B cell (primary cell): ENCODE measurements around the gene MAN1A1. TPM values are rescaled to one million over a fixed set of nuclear protein-coding genes. Genes with fewer than 3 reads are reported as not detected.

Experiments
- ATAC-seq: fragments of 200-7000 bp; cut with Tn5 transposase; one replicate; pipeline ENCODE4 v1.10.0; 2021; ENCODE audit warnings: low read depth, mild to moderate bottlenecking, moderate number of reproducible peaks, moderate library complexity
- CTCF ChIA-PET: fragments of 350-600 bp; sonication (Branson Sonifier 250); formaldehyde crosslinking; loops from one replicate; lab custom pipeline; 2021; ENCODE audit warnings: antibody characterized with exemption, inconsistent platforms; lab: Charles Lee
- POLR2A ChIA-PET: fragments of 350-600 bp; sonication (Branson Sonifier 250); formaldehyde crosslinking; loops from one replicate; lab custom pipeline; 2021; ENCODE audit warnings: antibody characterized with exemption; lab: Charles Lee
- DNase-seq: peaks from one replicate; pipeline ENCODE4 v3.0.0; 2013
- H2AFZ ChIP-seq: 2 replicates; pipeline ENCODE4 v1.6.1; 2012; ENCODE audit warnings: mild to moderate bottlenecking, low read depth, low read length; ENCODE audit not compliant: insufficient read depth, poor library complexity, severe bottlenecking
- H3K27ac ChIP-seq, 2 donors: 1 replicate in 1 of 2; 2 replicates in 1 of 2; pipeline ENCODE4 v1.5.1; 2012 to 2013; ENCODE audit warnings: low read length in 2 of 2, mild to moderate bottlenecking in 2 of 2, moderate library complexity in 1 of 2
- H3K27me3 ChIP-seq, 4 experiments: fragments of 200-600 bp in 1 of 4; sonication (generic) in 1 of 4; replicated peaks in 1 of 4; 1 replicate in 2 of 4; 2 replicates in 2 of 4; pipeline versions ENCODE4 v1.6.1 to v1.7.0; 2013 to 2016; ENCODE audit warnings: low read length in 3 of 4, mild to moderate bottlenecking in 2 of 4, mixed read lengths in 1 of 4, moderate library complexity in 1 of 4; ENCODE audit not compliant: insufficient read depth in 4 of 4, control insufficient read depth in 3 of 4; ENCODE audit errors: control extremely low read depth in 1 of 4
- H3K36me3 ChIP-seq, 2 experiments: replicated peaks in 1 of 2; 1 replicate in 1 of 2; 2 replicates in 1 of 2; pipeline versions ENCODE4 v1.6.1 to v1.7.1; 2013; ENCODE audit warnings: low read length in 1 of 2; ENCODE audit not compliant: insufficient read depth in 2 of 2, control insufficient read depth in 1 of 2; ENCODE audit errors: control extremely low read depth in 1 of 2, extremely low read depth in 1 of 2
- H3K4me1 ChIP-seq, 2 donors: fragments of 200-600 bp in 1 of 2; sonication (generic) in 1 of 2; 1 replicate in 1 of 2; 2 replicates in 1 of 2; pipeline versions ENCODE4 v1.5.1 to v1.6.1; 2013 to 2017; ENCODE audit warnings: low read length in 2 of 2; ENCODE audit not compliant: control insufficient read depth in 2 of 2, insufficient read depth in 2 of 2
- H3K4me2 ChIP-seq: replicated peaks from 2 replicates; pipeline ENCODE3; 2012; ENCODE audit warnings: mild to moderate bottlenecking, low read depth, low read length; ENCODE audit not compliant: poor library complexity, severe bottlenecking
- H3K4me3 ChIP-seq, 5 experiments: fragments of 200-600 bp in 1 of 5; sonication (generic) in 1 of 5; 1 replicate in 3 of 5; 2 replicates in 2 of 5; pipeline versions ENCODE4 v1.5.1 to v1.7.0; 2011 to 2016; ENCODE audit warnings: low read length in 4 of 5, mild to moderate bottlenecking in 4 of 5, low read depth in 2 of 5, control low read depth in 1 of 5, moderate library complexity in 1 of 5; ENCODE audit not compliant: insufficient read depth in 1 of 5; ENCODE audit errors: control extremely low read depth in 1 of 5, extremely low read depth in 1 of 5
- H3K79me2 ChIP-seq: fragments of 200-600 bp; sonication (generic); one replicate; pipeline ENCODE4 v1.6.0; 2016; ENCODE audit warnings: low read length; ENCODE audit not compliant: control insufficient read depth, insufficient read depth
- H3K9ac ChIP-seq: fragments of 200-600 bp; sonication (generic); 2 replicates; pipeline ENCODE4 v1.6.1; 2017; ENCODE audit warnings: mild to moderate bottlenecking, low read length, moderate library complexity
- H3K9me3 ChIP-seq, 3 donors: one replicate each; pipeline versions ENCODE4 v1.6.1 to v1.7.1; 2013; ENCODE audit warnings: low read length in 2 of 3; ENCODE audit not compliant: control insufficient read depth in 2 of 3, insufficient read depth in 1 of 3; ENCODE audit errors: control extremely low read depth in 1 of 3
- H4K20me1 ChIP-seq: 2 replicates; pipeline ENCODE4 v1.6.0; 2012; ENCODE audit warnings: mild to moderate bottlenecking, low read length; ENCODE audit not compliant: insufficient read depth, control insufficient read depth, poor library complexity, severe bottlenecking
- H3K27ac Mint-ChIP-seq: one replicate; pipeline ENCODE4 v1.8.0; 2021; ENCODE audit warnings: mixed read lengths
- H3K27me3 Mint-ChIP-seq: one replicate; pipeline ENCODE4 v1.8.0; 2021; ENCODE audit warnings: mixed read lengths
- H3K4me1 Mint-ChIP-seq: one replicate; pipeline ENCODE4 v1.8.0; 2021; ENCODE audit warnings: mixed read lengths
- H3K4me3 Mint-ChIP-seq: one replicate; pipeline ENCODE4 v1.8.0; 2021; ENCODE audit warnings: mixed read lengths
- H3K9me3 Mint-ChIP-seq: one replicate; pipeline ENCODE4 v1.8.0; 2022; ENCODE audit warnings: mixed read lengths; ENCODE audit not compliant: insufficient read depth
- EZH2 ChIP-seq: IDR thresholded peaks from 2 replicates; pipeline ENCODE4 v1.6.1; 2012; ENCODE audit warnings: borderline replicate concordance, low read depth, mild to moderate bottlenecking, moderate library complexity, low read length; ENCODE audit not compliant: insufficient read depth, poor library complexity, severe bottlenecking
- WGBS: methylation state at CpG from one replicate; pipeline ENCODE4 v1.1.5; 2013; ENCODE audit warnings: missing lambda C conversion rate; ENCODE audit not compliant: insufficient coverage; 5-methylcytosine and 5-hydroxymethylcytosine counted together
- intact Hi-C: fragments of 100-400 bp; cut with micrococcal nuclease; formaldehyde crosslinking; loops from one replicate; pipeline ENCODE4 v1.10.0; 2022
- polyA plus RNA-seq: library from polyadenylated mRNA; depleted of rRNA; stranded (reverse); fragments of >200 nt; gene quantifications from 2 replicates; pipeline ENCODE4 v1.2.3, GENCODE V29; 2012
- total RNA-seq, 2 donors: library from RNA; stranded (reverse); fragments of 120-200 nt in 1 of 2; gene quantifications; 1 replicate in 1 of 2; 2 replicates in 1 of 2; pipeline versions ENCODE4 v1.2.3 to v1.2.4, GENCODE V29; 2013 to 2022
- TF ChIP-seq, protein P1 (sequence below): fragments of 200-600 bp; IDR thresholded peaks from one replicate; pipeline ENCODE4 v1.8.0; 2022; ENCODE audit warnings: antibody characterized with exemption, mild to moderate bottlenecking

Gene MAN1A1
- total and polyA plus RNA-seq, 2 donors (not counting 1 experiment from before 2014, with no cell fraction given), result 5.1 to 31.7 TPM

DNA sequence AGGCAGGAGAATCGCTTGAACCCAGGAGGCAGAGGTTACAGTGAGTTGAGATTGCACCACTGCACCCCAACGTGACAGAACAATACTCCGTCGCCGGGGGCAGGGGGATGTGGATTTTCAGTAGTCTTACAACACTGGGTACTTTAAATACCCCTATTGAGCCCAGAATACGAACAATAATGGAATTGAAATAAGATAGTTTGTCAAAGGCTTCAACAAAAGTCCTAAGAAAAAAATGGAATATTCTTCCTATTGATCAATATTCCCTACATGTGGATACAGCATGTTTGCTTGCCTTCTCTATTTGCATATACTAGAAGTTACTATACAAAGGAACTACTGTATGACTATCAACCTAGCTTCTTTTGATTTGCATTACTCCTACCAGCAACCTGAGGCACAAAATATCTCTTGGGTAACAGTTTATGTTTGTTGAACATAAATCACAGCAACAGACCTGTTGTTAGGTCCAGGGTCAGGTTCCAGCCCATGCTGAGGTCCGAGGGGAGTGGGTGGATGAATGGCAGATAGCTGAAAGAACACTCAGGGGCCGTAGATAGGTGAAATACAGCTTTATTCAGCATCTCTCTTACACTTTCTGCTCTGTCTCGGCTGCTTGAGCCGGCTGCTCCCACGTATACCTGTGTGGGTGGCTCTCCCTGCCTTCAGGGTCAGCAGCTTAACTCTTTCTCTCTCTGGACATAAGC is 23.8 kb downstream of the MAN1A1 start:
- Mint-ChIP-seq H3K27me3 (no peaks in the 10 kb centered on the region), H3K9me3 (no peaks in the 10 kb centered on the region), H3K4me3 (no peak overlapping the region), H3K4me1 (peaks cover 4% of the 10 kb centered on the region), H3K27ac (no peak overlapping the region)
- TF ChIP-seq EZH2, result no peak
- TF ChIP-seq, protein P1, sequence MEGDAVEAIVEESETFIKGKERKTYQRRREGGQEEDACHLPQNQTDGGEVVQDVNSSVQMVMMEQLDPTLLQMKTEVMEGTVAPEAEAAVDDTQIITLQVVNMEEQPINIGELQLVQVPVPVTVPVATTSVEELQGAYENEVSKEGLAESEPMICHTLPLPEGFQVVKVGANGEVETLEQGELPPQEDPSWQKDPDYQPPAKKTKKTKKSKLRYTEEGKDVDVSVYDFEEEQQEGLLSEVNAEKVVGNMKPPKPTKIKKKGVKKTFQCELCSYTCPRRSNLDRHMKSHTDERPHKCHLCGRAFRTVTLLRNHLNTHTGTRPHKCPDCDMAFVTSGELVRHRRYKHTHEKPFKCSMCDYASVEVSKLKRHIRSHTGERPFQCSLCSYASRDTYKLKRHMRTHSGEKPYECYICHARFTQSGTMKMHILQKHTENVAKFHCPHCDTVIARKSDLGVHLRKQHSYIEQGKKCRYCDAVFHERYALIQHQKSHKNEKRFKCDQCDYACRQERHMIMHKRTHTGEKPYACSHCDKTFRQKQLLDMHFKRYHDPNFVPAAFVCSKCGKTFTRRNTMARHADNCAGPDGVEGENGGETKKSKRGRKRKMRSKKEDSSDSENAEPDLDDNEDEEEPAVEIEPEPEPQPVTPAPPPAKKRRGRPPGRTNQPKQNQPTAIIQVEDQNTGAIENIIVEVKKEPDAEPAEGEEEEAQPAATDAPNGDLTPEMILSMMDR, result no peak
- DNase-seq, result no peak
- no peaks in the 10 kb centered on the region for H3K27me3 ChIP-seq
- no peak overlapping the region for H3K27ac ChIP-seq
- peaks cover 86% of the 10 kb centered on the region for H3K79me2 ChIP-seq
- ATAC-seq, result no peak
- no peaks in the 10 kb centered on the region for H3K36me3 ChIP-seq
- POLR2A ChIA-PET, result no interaction called here
- WGBS, result 99% methylated on average over 4 of the region's 11 CpGs
- H3K4me1 ChIP-seq, result no peaks in the 10 kb centered on the region
- no peak overlapping the region for H3K4me3 ChIP-seq
- H3K4me2 ChIP-seq, result no peak overlapping the region
- no peak overlapping the region for H2AFZ ChIP-seq
- intact Hi-C loops, result no loop called here
- no peaks in the 10 kb centered on the region for H3K9me3 ChIP-seq
- CTCF ChIA-PET, result interaction anchor here (0.7 kb wide), 1 partner anchor 9 kb away, joined by 3 read pairs; no protein-coding TSS in a partner anchor
- no peak overlapping the region for H3K9ac ChIP-seq
- H4K20me1 ChIP-seq, result no peaks in the 10 kb centered on the region

DNA sequence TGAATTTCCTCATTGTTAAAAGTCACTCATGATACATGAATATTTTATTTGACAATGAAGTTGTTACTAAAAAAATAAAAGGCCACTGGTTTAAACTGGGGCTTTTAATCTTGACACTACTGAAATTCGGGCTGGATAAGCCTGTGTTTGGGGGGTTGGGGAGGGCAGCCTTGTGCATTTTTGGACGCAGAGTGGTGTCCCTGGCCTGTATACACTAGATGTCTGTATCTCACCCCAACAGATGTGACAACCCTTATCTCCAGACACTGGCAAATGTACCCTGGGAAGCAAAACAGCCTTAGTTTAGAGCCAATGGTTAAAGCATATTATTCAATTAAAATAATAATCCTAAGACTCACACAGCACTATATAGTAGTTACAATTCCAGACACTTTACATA is 24.8 kb downstream of the MAN1A1 start:
- no peaks in the 10 kb centered on the region for H4K20me1 ChIP-seq
- ChIA-PET CTCF (no interaction called here), POLR2A (no interaction called here)
- Mint-ChIP-seq H3K4me1 (no peaks in the 10 kb centered on the region), H3K27me3 (no peaks in the 10 kb centered on the region), H3K4me3 (no peak overlapping the region), H3K27ac (no peak overlapping the region), H3K9me3 (no peaks in the 10 kb centered on the region)
- ATAC-seq (no peak), DNase-seq (no peak)
- no peaks in the 10 kb centered on the region for H3K36me3 ChIP-seq
- H3K79me2 ChIP-seq, result peaks cover 76% of the 10 kb centered on the region
- H3K4me3 ChIP-seq, result no peak overlapping the region
- TF ChIP-seq, protein P1, result no peak
- no peak for TF ChIP-seq EZH2
- 100% methylated on average over 1 of the region's 2 CpGs for WGBS
- H2AFZ ChIP-seq, result no peak overlapping the region
- no peaks in the 10 kb centered on the region for H3K9me3 ChIP-seq
- no peak overlapping the region for H3K9ac ChIP-seq
- H3K4me2 ChIP-seq, result no peak overlapping the region
- no peak overlapping the region for H3K27ac ChIP-seq
- intact Hi-C loops, result no loop called here
- no peaks in the 10 kb centered on the region for H3K4me1 ChIP-seq
- H3K27me3 ChIP-seq, result no peaks in the 10 kb centered on the region
